Immature natural killer cell (primary cell): ENCODE results near the gene JAM3. TPM values are rescaled to one million over a fixed set of nuclear protein-coding genes. Genes with fewer than 3 reads are reported as not detected.

Source experiments
- DNase-seq, 3 donors: peaks; one replicate each; pipeline ENCODE4 v3.0.0; 2022; ENCODE audit warnings: mixed read lengths in 1 of 3
- H3K27ac Mint-ChIP-seq, 6 donors: one replicate each; pipeline ENCODE4 v1.8.0; 2020; ENCODE audit warnings: mixed read lengths in 6 of 6, mild to moderate bottlenecking in 5 of 6, inconsistent platforms in 4 of 6, moderate library complexity in 3 of 6
- H3K27me3 Mint-ChIP-seq, 3 donors: one replicate each; pipeline ENCODE4 v1.8.0; 2020 to 2021; ENCODE audit warnings: low read depth in 3 of 3, mild to moderate bottlenecking in 3 of 3, mixed read lengths in 3 of 3, moderate library complexity in 3 of 3, inconsistent platforms in 1 of 3
- H3K36me3 Mint-ChIP-seq, 3 donors: one replicate each; pipeline ENCODE4 v1.8.0; 2020; ENCODE audit warnings: mixed read lengths in 3 of 3, inconsistent platforms in 2 of 3, mild to moderate bottlenecking in 2 of 3
- H3K4me1 Mint-ChIP-seq, 2 donors: one replicate each; pipeline ENCODE4 v1.8.0; 2020; ENCODE audit warnings: inconsistent platforms in 2 of 2, mild to moderate bottlenecking in 2 of 2, mixed read lengths in 2 of 2, moderate library complexity in 1 of 2
- H3K4me3 Mint-ChIP-seq, 5 donors: one replicate each; pipeline ENCODE4 v1.8.0; 2020; ENCODE audit warnings: mild to moderate bottlenecking in 5 of 5, mixed read lengths in 5 of 5, inconsistent platforms in 3 of 5, moderate library complexity in 3 of 5
- H3K9me3 Mint-ChIP-seq, 6 donors: one replicate each; pipeline ENCODE4 v1.8.0; 2020; ENCODE audit warnings: mild to moderate bottlenecking in 6 of 6, mixed read lengths in 6 of 6, inconsistent platforms in 4 of 6, moderate library complexity in 3 of 6
- polyA plus RNA-seq, 3 donors: library from polyadenylated mRNA; unstranded; fragments of 300-500 nt; fragmentation: Illumina TruSeq; gene quantifications; one replicate each; pipeline ENCODE4 v1.2.3, GENCODE V29; 2021

Gene JAM3
- polyA plus RNA-seq: 1 to 10 TPM in 2 of 3 donors, not detected in 1; 1.6 to 1.9 TPM

- DNase-seq: peak; percentile 91 to 93 (median 93)
- Mint-ChIP-seq H3K36me3 (no peaks in the 10 kb centered on the region), H3K4me3 (peak within 1 kb of the TSS; percentile 84 to 92 (median 88)), H3K9me3 (no peaks in the 10 kb centered on the region), H3K27me3 (peaks cover 10 to 19% (median 18%) of the 10 kb centered on the region in 3 donors), H3K27ac (peak within 1 kb of the TSS in 5 of 6 donors; percentile 57 to 86 (median 77)), H3K4me1 (peaks cover 7 to 8% of the 10 kb centered on the region in 2 donors)
These were observed at the start of gene JAM3 for GRCh38 chr11:134068829-134069425. Gene JAM3, plus strand, starts transcription at chr11:134069072. Its CDS starts 12 bp downstream, at chr11:134069084.

DNA sequence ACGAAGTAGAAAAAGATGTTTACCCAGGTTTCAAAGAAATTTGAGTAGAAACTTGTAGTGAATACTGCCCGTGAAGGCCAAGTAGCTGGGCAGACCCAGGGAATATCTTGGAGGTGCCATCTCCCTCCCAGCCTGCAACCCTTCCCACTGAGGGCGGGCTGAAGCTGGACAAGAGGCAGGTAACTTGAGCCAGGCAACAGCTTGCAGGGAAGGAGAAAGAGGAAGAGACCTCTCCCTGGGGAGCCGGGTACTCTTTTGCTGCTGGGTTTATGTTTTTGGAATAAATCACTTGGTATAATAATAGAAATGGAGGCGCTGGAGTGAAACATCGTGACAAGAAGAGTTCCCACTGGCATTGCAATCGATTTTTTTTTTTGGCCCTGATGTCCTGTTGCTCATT lies 49.4 kb upstream of the JAM3 start:
- no peaks in the 10 kb centered on the region for H3K36me3 Mint-ChIP-seq
- no peak overlapping the region for H3K4me3 Mint-ChIP-seq
- H3K9me3 Mint-ChIP-seq: no peaks in the 10 kb centered on the region
- H3K4me1 Mint-ChIP-seq: no peaks in the 10 kb centered on the region
- peak overlapping the region in 1 of 6 donors; percentile 14 for H3K27ac Mint-ChIP-seq
- H3K27me3 Mint-ChIP-seq: peaks cover 8 to 17% (median 11%) of the 10 kb centered on the region in 3 donors
- DNase-seq: no peak

DNA sequence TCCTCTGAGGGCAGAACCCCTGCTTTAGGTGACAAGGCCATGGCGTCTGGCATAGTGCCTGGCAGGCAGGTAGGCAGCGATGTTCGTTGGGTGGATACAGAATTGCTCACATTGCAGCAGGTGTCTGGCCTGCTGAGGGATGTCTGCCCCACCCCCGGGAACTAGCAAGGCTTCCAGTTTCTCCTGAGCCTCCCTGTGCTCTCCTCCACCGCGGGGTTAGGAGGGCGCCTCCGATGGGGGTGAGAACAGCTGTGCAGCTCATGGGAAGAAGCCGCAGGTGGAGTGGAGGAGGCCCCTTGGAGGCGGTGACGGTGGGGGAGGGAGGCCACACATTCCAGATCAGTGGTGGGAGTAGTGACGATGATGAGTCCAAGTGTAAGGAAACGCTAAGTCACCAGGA lies 48.3 kb upstream of the JAM3 start:
- Mint-ChIP-seq H3K27ac (no peak overlapping the region), H3K9me3 (no peaks in the 10 kb centered on the region), H3K4me1 (no peaks in the 10 kb centered on the region), H3K4me3 (no peak overlapping the region), H3K36me3 (no peaks in the 10 kb centered on the region), H3K27me3 (peaks cover 8 to 20% (median 11%) of the 10 kb centered on the region in 3 donors)
- no peak for DNase-seq

DNA sequence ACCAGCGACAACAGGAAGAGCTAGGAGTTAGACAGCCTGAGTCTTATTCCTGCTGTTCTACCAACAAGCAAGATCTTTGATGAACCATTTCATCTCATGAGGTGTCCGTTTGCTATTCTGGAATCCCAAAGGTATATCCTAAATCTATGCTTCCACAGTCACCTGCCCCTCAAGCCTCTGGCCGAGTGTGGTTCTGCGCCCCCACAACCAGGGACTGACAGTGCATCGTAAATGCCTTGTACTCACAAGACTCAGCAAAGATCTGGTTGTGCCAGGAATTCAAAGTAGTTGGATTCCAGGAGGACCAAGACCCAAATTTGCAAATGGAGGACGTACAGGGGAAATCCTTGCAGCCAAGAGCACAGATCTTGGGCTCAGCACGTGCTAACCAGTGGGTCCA lies 47.5 kb upstream of the JAM3 start:
- H3K27me3 Mint-ChIP-seq: peaks cover 5 to 20% (median 8%) of the 10 kb centered on the region in 3 donors
- H3K9me3 Mint-ChIP-seq: no peaks in the 10 kb centered on the region
- no peaks in the 10 kb centered on the region for H3K4me1 Mint-ChIP-seq
- no peaks in the 10 kb centered on the region for H3K36me3 Mint-ChIP-seq
- no peak overlapping the region for H3K4me3 Mint-ChIP-seq
- no peak for DNase-seq
- H3K27ac Mint-ChIP-seq: no peak overlapping the region

DNA sequence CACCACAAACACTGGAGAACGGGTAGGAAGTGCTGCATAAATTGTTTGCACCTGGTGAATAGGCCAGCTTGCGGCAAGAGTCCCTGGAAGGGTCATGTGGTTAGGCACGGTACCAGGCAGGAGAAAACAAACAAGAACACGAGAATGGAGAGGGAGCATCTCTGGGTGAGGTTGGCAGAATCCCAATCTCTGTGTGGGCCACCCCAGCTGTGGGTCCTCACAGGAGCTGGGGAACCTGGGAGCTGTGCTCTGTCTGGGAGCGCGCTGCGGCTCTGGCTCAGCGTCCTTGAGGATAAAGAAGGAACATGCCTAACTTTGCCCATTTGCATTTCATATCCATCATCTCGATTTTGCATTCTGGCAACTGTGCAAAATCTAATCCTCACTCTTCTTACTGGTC lies 46.1 kb upstream of the JAM3 start:
- no peaks in the 10 kb centered on the region for H3K4me1 Mint-ChIP-seq
- no peak overlapping the region for H3K27ac Mint-ChIP-seq
- peaks cover 4 to 22% (median 8%) of the 10 kb centered on the region in 3 donors for H3K27me3 Mint-ChIP-seq
- DNase-seq: no peak
- H3K36me3 Mint-ChIP-seq: no peaks in the 10 kb centered on the region
- H3K9me3 Mint-ChIP-seq: no peaks in the 10 kb centered on the region
- H3K4me3 Mint-ChIP-seq: no peak overlapping the region

GRCh38 chr11:134024420-134025081 lies 44.3 kb upstream of the JAM3 start:
- Mint-ChIP-seq H3K27me3 (peaks cover 3 to 17% (median 3%) of the 10 kb centered on the region in 3 donors), H3K36me3 (no peaks in the 10 kb centered on the region), H3K4me3 (no peak overlapping the region), H3K4me1 (no peaks in the 10 kb centered on the region), H3K27ac (no peak overlapping the region), H3K9me3 (no peaks in the 10 kb centered on the region)
- DNase-seq: no peak

DNA sequence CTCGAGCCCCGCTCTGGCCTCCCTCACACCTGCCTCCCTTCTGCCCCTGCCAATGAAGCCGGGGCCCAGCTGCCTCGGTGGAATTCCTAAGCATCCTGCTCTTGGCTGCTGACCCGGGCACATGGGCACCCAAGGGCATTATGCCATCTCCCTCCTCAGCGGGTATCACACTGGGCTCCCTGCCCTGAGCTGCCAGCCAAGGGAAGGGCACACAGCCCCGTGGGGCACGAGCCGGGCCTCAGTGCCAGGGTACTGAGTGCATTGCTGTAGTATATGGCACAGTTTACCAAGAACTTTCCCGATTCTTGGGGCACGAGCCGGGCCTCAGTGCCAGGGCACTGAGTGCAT lies 43.8 kb upstream of the JAM3 start:
- Mint-ChIP-seq H3K4me1 (no peaks in the 10 kb centered on the region), H3K27ac (no peak overlapping the region), H3K36me3 (no peaks in the 10 kb centered on the region), H3K9me3 (no peaks in the 10 kb centered on the region), H3K27me3 (peaks cover 2 to 12% (median 3%) of the 10 kb centered on the region in 3 donors), H3K4me3 (no peak overlapping the region)
- DNase-seq: no peak

- Mint-ChIP-seq H3K4me3 (no peak overlapping the region), H3K9me3 (no peaks in the 10 kb centered on the region), H3K36me3 (no peaks in the 10 kb centered on the region), H3K27ac (no peak overlapping the region), H3K4me1 (peaks cover 0 to under 1% of the 10 kb centered on the region in 2 donors), H3K27me3 (peaks cover 2 to 7% (median 7%) of the 10 kb centered on the region in 3 donors)
- no peak for DNase-seq
These were observed 42.1 kb upstream of the JAM3 start for GRCh38 chr11:134026655-134027343.

- H3K9me3 Mint-ChIP-seq: no peaks in the 10 kb centered on the region
- H3K27ac Mint-ChIP-seq: no peak overlapping the region
- H3K27me3 Mint-ChIP-seq: peaks cover 4 to 9% (median 7%) of the 10 kb centered on the region in 3 donors
- H3K36me3 Mint-ChIP-seq: no peaks in the 10 kb centered on the region
- H3K4me1 Mint-ChIP-seq: peaks cover 7 to 8% of the 10 kb centered on the region in 2 donors
- H3K4me3 Mint-ChIP-seq: no peak overlapping the region
- no peak for DNase-seq
These were observed 41.2 kb upstream of the JAM3 start for GRCh38 chr11:134027671-134028070.

DNA sequence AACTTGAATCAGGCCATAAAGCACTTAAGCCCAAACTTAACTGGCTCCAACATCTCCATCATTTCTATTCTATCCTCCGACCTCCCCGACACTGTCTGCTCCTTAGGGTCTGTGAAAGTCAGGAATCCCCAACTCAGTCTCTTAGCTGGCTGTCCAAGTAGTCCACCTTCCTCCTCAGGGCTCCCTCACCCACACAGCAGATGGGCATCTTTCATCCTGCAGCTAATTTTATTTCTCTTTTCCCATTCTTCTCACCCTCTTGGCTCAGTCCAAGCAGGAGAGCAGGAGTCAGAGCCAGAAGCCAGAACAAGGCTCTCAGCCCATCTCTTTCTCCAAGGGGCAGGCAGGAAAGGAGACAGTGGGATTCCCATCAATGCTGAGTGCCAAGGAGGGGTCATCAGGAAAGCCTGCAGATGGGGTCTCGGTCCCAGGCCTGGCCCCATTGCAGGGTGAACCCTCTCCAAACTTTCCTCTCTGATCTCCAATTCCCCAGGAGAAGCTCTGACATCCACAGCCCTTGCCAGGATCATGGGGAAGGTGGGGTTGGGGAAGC lies 40.4 kb upstream of the JAM3 start:
- DNase-seq: no peak
- Mint-ChIP-seq H3K27me3 (peaks cover 4 to 7% (median 5%) of the 10 kb centered on the region in 3 donors), H3K9me3 (no peaks in the 10 kb centered on the region), H3K4me3 (no peak overlapping the region), H3K27ac (no peak overlapping the region), H3K36me3 (no peaks in the 10 kb centered on the region), H3K4me1 (peaks cover 11 to 16% of the 10 kb centered on the region in 2 donors)

DNA sequence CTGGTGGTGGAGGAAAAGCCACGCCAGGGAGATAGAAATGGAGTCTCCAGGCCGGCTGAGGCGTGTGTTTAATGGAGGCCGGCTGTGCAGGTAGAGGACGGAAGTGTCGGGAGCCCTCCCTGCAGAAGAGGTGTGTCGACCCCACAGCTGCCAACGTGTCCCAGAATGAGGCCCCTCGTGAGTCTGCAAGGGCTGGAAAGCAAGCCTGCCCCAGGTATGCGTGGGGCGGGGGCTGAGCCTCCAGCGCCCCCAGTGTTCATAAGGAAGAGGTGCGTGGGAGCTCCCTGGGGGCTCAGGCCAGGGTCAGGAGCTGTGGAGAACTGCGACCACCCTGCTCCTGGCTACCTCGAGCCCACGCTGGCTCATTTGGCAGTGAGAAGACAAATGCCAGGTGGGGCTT lies 38.0 kb upstream of the JAM3 start:
- Mint-ChIP-seq H3K36me3 (no peaks in the 10 kb centered on the region), H3K9me3 (no peaks in the 10 kb centered on the region), H3K27me3 (peaks cover 5% of the 10 kb centered on the region in 3 donors), H3K4me3 (no peak overlapping the region), H3K4me1 (peaks cover 36 to 37% of the 10 kb centered on the region in 2 donors), H3K27ac (no peak overlapping the region)
- no peak for DNase-seq

- Mint-ChIP-seq H3K4me1 (peaks cover 38 to 43% of the 10 kb centered on the region in 2 donors), H3K27ac (peak overlapping the region in 1 of 6 donors; percentile 26), H3K27me3 (peaks cover 3 to 9% (median 5%) of the 10 kb centered on the region in 3 donors), H3K9me3 (no peaks in the 10 kb centered on the region), H3K4me3 (peak overlapping the region in 3 of 5 donors; percentile 1 to 51 (median 18)), H3K36me3 (no peaks in the 10 kb centered on the region)
- no peak for DNase-seq
These were observed 36.8 kb upstream of the JAM3 start for GRCh38 chr11:134032043-134032442.

DNA sequence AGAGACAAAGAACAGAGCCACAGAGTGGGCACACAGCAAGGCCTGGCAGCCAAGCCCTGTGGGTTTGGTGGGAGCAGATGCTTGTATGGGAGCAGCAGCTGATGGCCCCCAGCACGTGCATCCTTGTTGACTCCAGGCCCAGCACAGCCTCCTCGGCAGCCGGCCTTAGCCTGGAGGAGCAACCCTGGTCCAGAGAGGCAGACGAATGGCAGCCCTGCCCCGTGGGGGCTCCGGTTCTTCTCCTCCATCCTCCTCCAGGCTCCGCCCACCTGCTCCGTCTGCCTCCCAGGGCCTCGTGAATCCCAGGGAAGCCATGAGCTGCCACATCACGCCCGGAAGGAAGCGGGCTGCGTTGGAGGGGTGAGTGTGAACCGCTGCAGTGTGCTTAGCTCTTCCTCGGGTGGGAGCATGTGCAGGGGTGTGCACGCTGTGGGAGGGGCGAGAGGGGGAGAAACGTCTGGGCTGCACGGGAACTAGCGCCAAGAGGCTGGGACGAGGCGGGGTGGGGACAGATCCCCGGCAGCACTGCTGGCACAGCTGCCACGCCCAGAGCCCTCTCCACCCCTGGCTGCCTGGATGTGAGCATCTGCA lies 36.3 kb upstream of the JAM3 start:
- Mint-ChIP-seq H3K27ac (no peak overlapping the region), H3K36me3 (no peaks in the 10 kb centered on the region), H3K4me1 (peaks cover 41 to 47% of the 10 kb centered on the region in 2 donors), H3K4me3 (peak overlapping the region in 3 of 5 donors; percentile 26 to 51 (median 45)), H3K27me3 (peaks cover 6 to 10% (median 8%) of the 10 kb centered on the region in 3 donors), H3K9me3 (no peaks in the 10 kb centered on the region)
- DNase-seq: peak in 1 of 3 donors; percentile 13
